BLaER1 treated with 17β-estradiol and CSF1 and Interleukin-3, amounts not matched to agents 10 nM and 100 nM (cell line): ENCODE data around the gene MYO6.
A peak's percentile ranks its signal among the peaks of the same experiment; 100 is the strongest.

Source experiments
- H3K27ac ChIP-seq, 11 experiments: shearing (Covaris generic); formaldehyde crosslinking; 2 replicates each; pipeline ENCODE4 v1.8.1; 2022
- H3K27me3 ChIP-seq, 11 experiments: shearing (Covaris generic); formaldehyde crosslinking; 2 replicates each; pipeline ENCODE4 v1.8.1; 2022
- H3K36me3 ChIP-seq, 11 experiments: shearing (Covaris generic); formaldehyde crosslinking; 2 replicates each; pipeline ENCODE4 v1.8.1; 2022
- H3K4me1 ChIP-seq, 10 experiments: shearing (Covaris generic); formaldehyde crosslinking; 2 replicates each; pipeline ENCODE4 v1.8.1; 2022
- H3K4me2 ChIP-seq, 11 experiments: shearing (Covaris generic); formaldehyde crosslinking; 2 replicates each; pipeline ENCODE4 v1.8.1; 2022
- H3K4me3 ChIP-seq, 10 experiments: shearing (Covaris generic); formaldehyde crosslinking; 2 replicates each; pipeline ENCODE4 v1.8.1; 2022
- H3K9ac ChIP-seq, 11 experiments: shearing (Covaris generic); formaldehyde crosslinking; 2 replicates each; pipeline ENCODE4 v1.8.1; 2022
- H3K9me3 ChIP-seq, 11 experiments: shearing (Covaris generic); formaldehyde crosslinking; replicated peaks in 1 of 11; 2 replicates each; pipeline ENCODE4 v1.8.1; 2022
- H4K20me1 ChIP-seq, 11 experiments: shearing (Covaris generic); formaldehyde crosslinking; 2 replicates each; pipeline ENCODE4 v1.8.1; 2022
- Cebpa-rat ChIP-seq, 11 experiments: shearing (Covaris generic); IDR thresholded peaks; 2 replicates each; pipeline ENCODE4 v1.8.1; 2022

The MYO6 gene

GRCh38 chr6:75943381-75943780 lies 194.3 kb downstream of the MYO6 start:
- H3K9ac ChIP-seq: no peak overlapping the region
- H3K4me3 ChIP-seq: no peak overlapping the region
- TF ChIP-seq Cebpa-rat (IDR thresholded peaks at IDR 0.05): no peak
- H3K27me3 ChIP-seq: no peaks in the 10 kb centered on the region
- no peak overlapping the region for H3K4me2 ChIP-seq
- no peaks in the 10 kb centered on the region for H3K36me3 ChIP-seq
- peaks cover 0 to 32% (median 7%) of the 10 kb centered on the region in 10 experiments; a peak in 6 of 20 replicates for H3K4me1 ChIP-seq
- no peaks in the 10 kb centered on the region for H4K20me1 ChIP-seq
- H3K27ac ChIP-seq: no peak overlapping the region
- H3K9me3 ChIP-seq: no peaks in the 10 kb centered on the region

- Histone ChIP-seq H3K4me3 (no peak overlapping the region), H3K27ac (peak overlapping the region in 5 of 11 experiments; percentile 5 to 58 (median 42); a peak in 7 of 22 replicates), H3K27me3 (no peaks in the 10 kb centered on the region), H3K9ac (peak overlapping the region in 1 of 11 experiments; percentile 33; a peak in 1 of 22 replicates), H3K4me1 (peaks cover 0 to 44% (median 7%) of the 10 kb centered on the region in 10 experiments; a peak in 6 of 20 replicates), H4K20me1 (no peaks in the 10 kb centered on the region), H3K4me2 (peak overlapping the region in 9 of 11 experiments; percentile 2 to 64 (median 20); a peak in 11 of 22 replicates), H3K9me3 (no peaks in the 10 kb centered on the region), H3K36me3 (no peaks in the 10 kb centered on the region)
- TF ChIP-seq Cebpa-rat (IDR thresholded peaks at IDR 0.05): no peak
These were observed 197.2 kb downstream of the MYO6 start for GRCh38 chr6:75946146-75946831.

DNA sequence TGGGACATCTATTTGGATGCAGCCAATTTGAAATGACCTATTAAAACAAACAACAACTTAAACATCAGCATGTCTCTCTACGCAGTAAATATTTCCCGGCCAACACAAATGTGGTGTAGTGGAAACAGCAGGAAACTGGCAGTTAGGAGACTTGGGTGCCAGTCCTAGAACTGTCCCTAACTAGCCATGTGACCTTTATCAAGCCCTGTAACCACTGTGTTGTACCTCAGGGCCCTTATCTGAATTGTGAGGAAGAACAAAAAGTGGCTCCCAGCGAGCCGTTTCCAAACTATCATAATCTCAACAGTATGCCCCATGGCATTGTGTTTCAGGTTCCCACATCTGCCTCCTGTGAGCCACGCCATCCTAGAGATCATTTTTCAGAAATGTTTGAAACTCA lies 198.9 kb downstream of the MYO6 start:
- no peak for TF ChIP-seq Cebpa-rat (IDR thresholded peaks at IDR 0.05)
- peak overlapping the region in 2 of 11 experiments; percentile 22 to 55; a peak in 3 of 22 replicates for H3K4me2 ChIP-seq
- peak overlapping the region in 1 of 11 experiments; percentile 39; a peak in 1 of 22 replicates for H3K27ac ChIP-seq
- H3K27me3 ChIP-seq: no peaks in the 10 kb centered on the region
- H3K9ac ChIP-seq: no peak overlapping the region
- no peaks in the 10 kb centered on the region for H3K36me3 ChIP-seq
- H3K4me3 ChIP-seq: no peak overlapping the region
- H3K9me3 ChIP-seq: no peaks in the 10 kb centered on the region
- H4K20me1 ChIP-seq: no peaks in the 10 kb centered on the region
- H3K4me1 ChIP-seq: peaks cover 0 to 44% (median 7%) of the 10 kb centered on the region in 10 experiments; a peak in 6 of 20 replicates

GRCh38 chr6:75952128-75952527 lies 203.1 kb downstream of the MYO6 start:
- Histone ChIP-seq H3K9me3 (no peaks in the 10 kb centered on the region), H4K20me1 (no peaks in the 10 kb centered on the region), H3K9ac (no peak overlapping the region), H3K4me3 (no peak overlapping the region), H3K27ac (no peak overlapping the region), H3K36me3 (no peaks in the 10 kb centered on the region), H3K27me3 (no peaks in the 10 kb centered on the region), H3K4me2 (no peak overlapping the region), H3K4me1 (peaks cover 0 to 25% (median 0%) of the 10 kb centered on the region in 10 experiments; a peak in 4 of 20 replicates)
- no peak for TF ChIP-seq Cebpa-rat (IDR thresholded peaks at IDR 0.05)

GRCh38 chr6:75963569-75963968 lies 214.5 kb downstream of the MYO6 start:
- no peak overlapping the region for H3K4me2 ChIP-seq
- H3K27me3 ChIP-seq: no peaks in the 10 kb centered on the region
- no peak overlapping the region for H3K4me3 ChIP-seq
- H3K9ac ChIP-seq: no peak overlapping the region
- H4K20me1 ChIP-seq: no peaks in the 10 kb centered on the region
- TF ChIP-seq Cebpa-rat (IDR thresholded peaks at IDR 0.05): no peak
- H3K27ac ChIP-seq: no peak overlapping the region
- no peaks in the 10 kb centered on the region for H3K4me1 ChIP-seq
- peaks cover 0 to 10% (median 0%) of the 10 kb centered on the region in 11 experiments; a peak in 4 of 22 replicates for H3K9me3 ChIP-seq
- H3K36me3 ChIP-seq: no peaks in the 10 kb centered on the region

DNA sequence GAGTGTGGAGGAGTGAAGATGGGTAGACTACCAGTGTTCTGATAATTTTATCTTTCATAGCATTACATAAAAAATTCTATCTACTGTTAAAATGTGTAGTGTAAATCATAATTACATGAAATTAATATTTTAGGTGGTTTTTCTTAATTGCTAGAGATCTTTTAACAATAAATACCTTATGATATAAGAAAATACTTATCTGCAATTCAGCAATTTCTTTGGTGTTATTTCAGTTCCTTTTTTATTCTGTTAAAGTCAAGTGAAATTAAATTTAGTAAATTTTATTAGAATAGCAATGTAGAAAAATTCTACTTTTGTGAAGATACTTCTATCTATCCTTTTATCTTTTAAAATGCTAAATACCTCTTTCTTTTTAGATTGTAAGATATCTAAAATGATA lies 219.1 kb downstream of the MYO6 start:
- no peak for TF ChIP-seq Cebpa-rat (IDR thresholded peaks at IDR 0.05)
- Histone ChIP-seq H3K9ac (no peak overlapping the region), H3K36me3 (no peaks in the 10 kb centered on the region), H3K4me3 (no peak overlapping the region), H4K20me1 (no peaks in the 10 kb centered on the region), H3K27ac (no peak overlapping the region), H3K27me3 (no peaks in the 10 kb centered on the region), H3K4me1 (no peaks in the 10 kb centered on the region), H3K4me2 (no peak overlapping the region), H3K9me3 (no peaks in the 10 kb centered on the region)
